ENCODE data around the gene ATP8B4.

The ATP8B4 gene

GRCh38 chr15:49847423-49848281 lies 271.4 kb downstream of the ATP8B4 start:
- no peak for DNase-seq

GRCh38 chr15:49844390-49844789 lies 274.6 kb downstream of the ATP8B4 start:
- no peak for DNase-seq

DNA sequence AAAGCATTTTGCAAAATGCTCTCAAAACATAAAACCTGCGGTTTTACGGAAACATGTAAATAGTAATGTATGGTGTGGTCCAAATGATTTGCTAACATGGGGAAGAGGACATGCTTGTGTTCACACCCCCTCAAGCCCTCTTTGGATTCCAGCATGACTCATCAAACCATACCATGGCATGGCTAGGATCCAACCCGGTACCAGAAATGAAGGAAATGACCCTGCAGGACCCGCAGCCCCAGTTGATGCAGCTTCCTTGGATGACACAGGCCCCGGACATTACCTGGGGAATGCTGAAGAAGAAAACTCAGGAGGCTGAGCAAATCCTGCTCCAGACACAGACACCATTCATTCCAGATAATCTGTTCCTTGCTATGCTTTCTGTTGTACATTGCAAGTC lies 275.3 kb downstream of the ATP8B4 start:
- DNase-seq, result no peak

GRCh38 chr15:49842031-49842730 lies 276.9 kb downstream of the ATP8B4 start:
- no peak for DNase-seq

GRCh38 chr15:49832511-49832910 lies 286.5 kb downstream of the ATP8B4 start:
- peak in 1 of 2 experiments; percentile 10 for DNase-seq

- DNase-seq, result no peak
These were observed 287.6 kb downstream of the ATP8B4 start for GRCh38 chr15:49831206-49831965.

DNA sequence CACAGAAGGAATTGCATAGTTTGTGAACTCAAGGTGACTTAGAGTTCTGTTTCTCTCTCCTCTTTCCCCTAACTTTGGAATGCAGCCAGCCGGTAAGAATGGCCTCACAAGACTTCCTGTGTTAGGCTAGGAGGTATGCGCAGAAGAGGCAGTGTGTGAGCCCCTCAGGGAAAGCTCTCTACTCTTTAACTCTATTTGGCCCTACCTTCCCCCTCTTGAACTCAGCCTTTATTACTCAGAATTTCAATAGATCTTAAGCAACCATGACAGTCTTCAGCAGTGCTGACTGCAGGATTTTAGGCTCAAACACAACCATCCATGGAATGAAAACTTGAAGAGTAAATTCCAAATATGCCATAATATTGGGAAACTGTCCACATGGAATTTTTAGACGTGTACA lies 288.6 kb downstream of the ATP8B4 start:
- DNase-seq, result no peak

DNA sequence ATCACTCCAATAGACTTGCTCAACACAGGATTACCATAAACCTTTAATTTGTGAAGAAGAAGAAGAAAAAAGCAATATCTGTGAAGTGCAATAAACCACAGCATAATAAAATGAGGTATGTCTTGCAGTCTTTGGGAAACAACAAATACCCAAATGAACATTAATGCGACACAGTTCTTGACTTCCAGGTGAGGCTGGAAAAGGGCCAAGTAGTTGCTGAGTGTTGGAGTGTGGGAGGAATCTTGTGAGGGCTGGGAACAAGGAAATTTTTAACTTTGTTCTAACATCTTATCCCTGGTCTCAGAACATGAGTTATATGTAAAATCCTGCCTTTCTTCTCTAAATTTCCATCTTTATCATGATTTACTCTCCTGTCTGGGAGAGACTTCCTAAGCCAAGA lies 291.7 kb downstream of the ATP8B4 start:
- DNase-seq, result no peak

GRCh38 chr15:49826640-49827234 lies 292.3 kb downstream of the ATP8B4 start:
- no peak for DNase-seq

DNA sequence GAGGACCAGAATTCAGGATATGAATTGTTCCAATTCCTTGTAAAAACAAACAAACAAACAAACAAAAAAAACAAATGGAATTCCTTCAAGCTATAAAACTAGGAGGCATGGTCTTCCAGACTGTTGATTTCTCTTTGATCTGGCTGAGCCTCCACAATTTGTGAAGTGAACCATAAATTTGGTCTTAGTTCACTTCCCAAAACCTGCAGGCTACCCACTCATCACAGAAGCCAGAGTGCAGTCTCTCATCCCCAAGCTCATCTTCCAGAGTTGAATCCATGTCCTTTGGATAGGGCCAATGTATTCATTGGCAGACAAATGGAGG lies 294.3 kb downstream of the ATP8B4 start:
- DNase-seq, result no peak

DNA sequence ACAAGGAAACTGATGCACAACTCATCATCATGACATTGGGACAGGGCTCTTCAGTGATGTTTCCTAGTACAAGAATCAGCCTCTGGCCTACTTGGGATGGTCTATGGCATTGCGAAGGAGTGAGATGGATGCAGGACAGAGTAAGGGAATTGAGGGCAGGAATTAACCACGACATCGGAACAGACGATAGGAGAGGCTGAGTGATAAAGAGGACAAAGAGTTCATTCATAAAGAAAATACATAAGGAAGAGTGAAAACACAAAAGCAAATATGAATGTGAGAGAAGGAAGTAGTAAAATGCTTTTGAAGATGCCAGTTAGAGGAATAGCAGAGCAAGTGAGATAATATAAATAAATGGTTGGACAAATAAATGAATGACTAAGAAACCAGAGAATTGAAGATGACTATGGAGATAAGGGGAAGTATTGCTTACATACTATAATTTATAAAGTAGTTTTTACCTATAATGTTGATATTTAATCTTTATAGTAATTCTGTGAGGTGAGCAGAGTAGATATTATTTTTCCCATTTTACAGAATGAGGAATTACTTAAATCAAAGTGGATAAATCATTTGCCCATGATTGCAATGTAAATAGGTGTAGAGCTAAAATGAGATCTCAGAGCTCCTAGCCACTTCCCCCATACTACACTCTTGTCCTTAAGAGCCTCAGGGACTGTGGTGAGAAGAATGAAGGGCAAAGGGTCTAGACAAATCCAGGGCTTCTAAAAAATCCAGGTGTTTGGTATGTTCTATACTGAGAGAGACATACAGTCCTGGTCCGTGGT lies 294.9 kb downstream of the ATP8B4 start:
- DNase-seq, result no peak

DNA sequence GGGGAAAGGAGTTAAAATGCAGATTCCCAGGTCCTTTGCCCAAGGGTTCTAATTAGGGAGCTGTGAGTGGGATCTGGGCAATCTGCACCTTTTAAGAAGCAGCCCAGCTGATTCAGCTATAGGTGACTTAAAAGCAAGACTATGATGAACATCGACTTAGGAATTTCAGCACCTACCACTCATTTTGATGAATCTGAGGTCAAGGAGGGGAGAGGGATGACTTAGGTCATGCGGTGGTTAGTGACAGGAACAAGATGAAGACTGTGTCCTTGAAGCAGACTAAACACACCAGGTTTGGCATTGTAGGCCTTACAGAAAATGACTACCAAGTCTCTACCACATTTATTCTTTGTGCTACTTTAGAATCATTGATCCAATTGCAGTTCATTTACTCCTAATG lies 301.9 kb downstream of the ATP8B4 start:
- DNase-seq, result no peak

DNA sequence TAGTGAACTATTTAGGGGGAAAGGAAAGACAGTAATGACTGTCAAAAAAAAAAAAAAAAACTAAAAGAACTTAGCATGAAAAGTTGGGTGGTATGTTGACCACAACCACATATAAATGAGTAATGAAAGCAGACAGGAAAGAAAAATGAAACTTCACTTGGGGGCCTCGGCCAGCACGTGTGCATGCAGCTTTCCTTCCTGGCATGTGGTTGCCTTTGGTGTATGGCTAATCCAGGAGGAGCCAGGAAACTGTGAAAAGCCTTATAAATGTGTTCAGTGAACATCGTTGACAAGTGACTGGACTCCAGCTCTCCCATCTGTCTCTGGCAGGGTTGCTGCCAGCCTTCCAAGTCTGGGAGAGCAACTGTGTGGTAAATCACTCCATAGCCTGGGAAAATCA lies 303.1 kb downstream of the ATP8B4 start:
- no peak for DNase-seq

DNA sequence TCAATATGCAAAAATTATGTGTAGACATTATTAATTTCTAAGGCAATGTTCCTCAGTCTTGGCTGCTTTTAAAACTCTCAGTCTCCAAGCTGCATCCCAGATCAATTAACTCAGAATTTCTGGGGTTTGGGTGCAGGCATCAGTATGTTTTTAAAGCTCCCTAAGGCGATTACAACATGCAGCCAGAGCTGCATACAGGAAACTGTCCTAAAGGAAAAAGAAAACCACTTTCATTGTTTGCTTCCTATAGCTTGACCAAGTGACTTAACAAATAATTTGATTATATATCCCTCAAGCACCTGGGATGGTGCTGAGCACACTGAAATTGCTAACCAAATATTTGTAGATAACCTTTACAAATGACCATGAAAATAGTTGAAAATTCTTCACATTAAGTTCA lies 303.5 kb downstream of the ATP8B4 start:
- no peak for DNase-seq

DNA sequence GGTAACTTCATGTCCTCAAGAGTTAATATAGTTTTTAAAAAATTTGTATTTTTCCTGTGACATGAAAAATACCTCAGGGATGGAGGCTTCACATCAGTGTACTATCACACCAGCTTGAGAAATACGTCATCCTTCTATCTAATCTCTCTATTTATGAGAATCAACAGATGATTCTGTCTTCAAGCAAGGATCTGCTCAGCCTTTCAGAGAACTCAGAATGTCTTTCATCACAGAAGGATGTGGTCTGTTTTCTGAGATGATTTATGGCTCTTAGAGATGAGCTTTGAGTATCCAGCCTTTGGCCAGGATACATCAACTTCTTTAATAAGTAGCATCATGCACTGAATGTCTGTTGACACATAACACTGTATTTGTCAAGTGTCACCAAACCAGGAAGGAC lies 304.3 kb downstream of the ATP8B4 start:
- DNase-seq, result no peak

DNA sequence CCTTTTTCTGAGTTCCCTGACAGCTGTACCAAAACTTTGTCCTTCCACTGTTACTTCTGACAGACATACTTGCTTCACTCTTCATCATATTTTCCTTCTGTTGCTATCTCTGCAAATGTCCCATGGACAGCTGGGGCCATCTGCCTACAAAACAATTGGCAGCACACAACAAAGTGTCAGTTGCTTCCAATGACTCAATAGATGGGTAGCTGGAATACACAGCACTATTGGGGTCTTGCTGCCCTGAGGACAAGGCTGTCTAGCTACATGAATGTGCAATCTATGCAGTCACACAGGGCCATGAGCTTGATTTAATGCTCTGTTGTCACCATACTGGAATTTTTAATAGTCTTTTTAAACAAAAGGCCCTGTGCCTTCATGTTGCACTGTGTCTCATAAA lies 305.4 kb downstream of the ATP8B4 start:
- DNase-seq, result no peak

GRCh38 chr15:49810720-49811119 lies 308.3 kb downstream of the ATP8B4 start:
- DNase-seq, result no peak

GRCh38 chr15:49809894-49810609 lies 309.0 kb downstream of the ATP8B4 start:
- DNase-seq, result no peak

- no peak for DNase-seq
These were observed 310.7 kb downstream of the ATP8B4 start for GRCh38 chr15:49808341-49808740.
